Activated T-helper 1 cell treated with anti-CD3 and anti-CD28 coated beads, Interleukin-12 subunit alpha, Interleukin-12 subunit beta, Interleukin-2, Interleukin-4 antibody, amounts not matched to agents 30 ng/mL and 10 ng/mL and 1 ng/mL, durations not matched to agents 14 hours and 24 hours and 36 hours (primary cell): ENCODE measurements around the gene CFAP97D2. TPM values are rescaled to one million over a fixed set of nuclear protein-coding genes. Genes with fewer than 3 reads are reported as not detected.

Experiments used
- DNase-seq: peaks from one replicate; pipeline ENCODE4 v3.0.0; 2021; ENCODE audit warnings: low spot score
- H3K27ac Mint-ChIP-seq: one replicate; pipeline ENCODE4 v1.8.0; 2021; ENCODE audit warnings: mild to moderate bottlenecking, mixed read lengths
- H3K27me3 Mint-ChIP-seq: one replicate; pipeline ENCODE4 v1.8.0; 2022; ENCODE audit warnings: mild to moderate bottlenecking, moderate library complexity, mixed read lengths; ENCODE audit not compliant: insufficient read depth
- H3K36me3 Mint-ChIP-seq: one replicate; pipeline ENCODE4 v1.8.0; 2021; ENCODE audit warnings: low read depth, mixed read lengths
- H3K4me1 Mint-ChIP-seq: one replicate; pipeline ENCODE4 v1.8.0; 2021; ENCODE audit warnings: low read depth, mixed read lengths
- H3K4me3 Mint-ChIP-seq: one replicate; pipeline ENCODE4 v1.8.0; 2021; ENCODE audit warnings: mild to moderate bottlenecking, moderate library complexity, mixed read lengths
- H3K9me3 Mint-ChIP-seq: one replicate; pipeline ENCODE4 v1.8.0; 2021; ENCODE audit warnings: mixed read lengths
- intact Hi-C: fragments of 100-400 bp; cut with micrococcal nuclease; formaldehyde crosslinking; loops from one replicate; pipeline ENCODE4 v1.15.1; 2024
- total RNA-seq: library from RNA; stranded (reverse); gene quantifications from 2 replicates; pipeline ENCODE4 v1.2.3, GENCODE V29; 2022

Gene CFAP97D2
- total RNA-seq, 1 donor from 2014 or later = not detected

GRCh38 chr13:114228176-114228575, 49.1 kb downstream of the CFAP97D2 start:
- H3K27ac Mint-ChIP-seq = no peak overlapping the region
- H3K36me3 Mint-ChIP-seq = no peaks in the 10 kb centered on the region
- H3K9me3 Mint-ChIP-seq = no peaks in the 10 kb centered on the region
- no peak for DNase-seq
- H3K27me3 Mint-ChIP-seq = peaks cover 13% of the 10 kb centered on the region
- H3K4me3 Mint-ChIP-seq = no peak overlapping the region
- intact Hi-C loops = loop anchor here (5.0 kb wide), 2 partner anchors 181 to 366 kb away; partner anchors contain the start of gene GAS6
- peaks cover 31% of the 10 kb centered on the region for H3K4me1 Mint-ChIP-seq

GRCh38 chr13:114229506-114229905, 50.4 kb downstream of the CFAP97D2 start:
- H3K9me3 Mint-ChIP-seq = peaks cover 3% of the 10 kb centered on the region
- peaks cover 30% of the 10 kb centered on the region for H3K4me1 Mint-ChIP-seq
- intact Hi-C loops = loop anchor here (5.0 kb wide), 2 partner anchors 182 to 367 kb away; partner anchors contain the start of gene GAS6
- H3K27me3 Mint-ChIP-seq = peaks cover 13% of the 10 kb centered on the region
- no peak for DNase-seq
- no peaks in the 10 kb centered on the region for H3K36me3 Mint-ChIP-seq
- no peak overlapping the region for H3K27ac Mint-ChIP-seq
- H3K4me3 Mint-ChIP-seq = no peak overlapping the region

- Mint-ChIP-seq H3K36me3 (no peaks in the 10 kb centered on the region), H3K27ac (no peak overlapping the region), H3K4me3 (no peak overlapping the region), H3K9me3 (peaks cover 3% of the 10 kb centered on the region), H3K4me1 (peaks cover 25% of the 10 kb centered on the region), H3K27me3 (peaks cover 13% of the 10 kb centered on the region)
- intact Hi-C loops = no loop called here
- DNase-seq = no peak
Measured at GRCh38 chr13:114230117-114230516, 51.1 kb downstream of the CFAP97D2 start.

GRCh38 chr13:114230575-114230974, 51.5 kb downstream of the CFAP97D2 start:
- DNase-seq = no peak
- peak overlapping the region; percentile 41 for H3K27ac Mint-ChIP-seq
- no peak overlapping the region for H3K4me3 Mint-ChIP-seq

GRCh38 chr13:114231886-114232285, 52.8 kb downstream of the CFAP97D2 start:
- no peak overlapping the region for H3K27ac Mint-ChIP-seq
- H3K4me3 Mint-ChIP-seq = no peak overlapping the region
- peaks cover 13% of the 10 kb centered on the region for H3K27me3 Mint-ChIP-seq
- intact Hi-C loops = no loop called here
- H3K36me3 Mint-ChIP-seq = peaks cover 5% of the 10 kb centered on the region
- peaks cover 3% of the 10 kb centered on the region for H3K9me3 Mint-ChIP-seq
- peaks cover 23% of the 10 kb centered on the region for H3K4me1 Mint-ChIP-seq
- DNase-seq = no peak

More at GRCh38 chr13:114230575-114230974, 51.5 kb downstream of the CFAP97D2 start:
- Mint-ChIP-seq H3K4me1 (peaks cover 27% of the 10 kb centered on the region), H3K36me3 (peaks cover 3% of the 10 kb centered on the region), H3K9me3 (peaks cover 3% of the 10 kb centered on the region), H3K27me3 (peaks cover 13% of the 10 kb centered on the region)
- intact Hi-C loops = no loop called here

GRCh38 chr13:114234266-114234644, 55.2 kb downstream of the CFAP97D2 start:
- intact Hi-C loops = loop anchor here (1.0 to 2.0 kb wide), 4 partner anchors 80 to 417 kb away; partner anchors contain the start of gene CHAMP1
- H3K4me3 Mint-ChIP-seq = peak overlapping the region; percentile 88
- H3K27ac Mint-ChIP-seq = peak overlapping the region; percentile 81
- peaks cover 16% of the 10 kb centered on the region for H3K36me3 Mint-ChIP-seq
- H3K4me1 Mint-ChIP-seq = peaks cover 22% of the 10 kb centered on the region
- no peak for DNase-seq
- peaks cover 3% of the 10 kb centered on the region for H3K9me3 Mint-ChIP-seq
- H3K27me3 Mint-ChIP-seq = peaks cover 8% of the 10 kb centered on the region

GRCh38 chr13:114234645-114235421, 55.8 kb downstream of the CFAP97D2 start, which contains the start of gene CDC16:
CDC16 (plus strand) TSS chr13:114234897; CDS start chr13:114235085, 188 bp downstream.
- Mint-ChIP-seq H3K4me1 (peaks cover 22% of the 10 kb centered on the region), H3K27me3 (peaks cover 8% of the 10 kb centered on the region), H3K9me3 (peaks cover 3% of the 10 kb centered on the region), H3K4me3 (peak within 1 kb of the TSS; percentile 88), H3K27ac (peak within 1 kb of the TSS; percentile 81), H3K36me3 (peaks cover 18% of the 10 kb centered on the region)
- DNase-seq = peak; percentile 80
- intact Hi-C loops = loop anchor here (1.0 to 2.0 kb wide), 5 partner anchors 46 to 418 kb away; partner anchors contain the start of genes CHAMP1 and UPF3A

- peak overlapping the region; percentile 72 for H3K27ac Mint-ChIP-seq
- peaks cover 3% of the 10 kb centered on the region for H3K9me3 Mint-ChIP-seq
- intact Hi-C loops = loop anchor here (1.0 to 2.0 kb wide), 4 partner anchors 46 to 419 kb away; partner anchors contain the start of gene UPF3A
- peaks cover 2% of the 10 kb centered on the region for H3K27me3 Mint-ChIP-seq
- no peak for DNase-seq
- peaks cover 20% of the 10 kb centered on the region for H3K36me3 Mint-ChIP-seq
- H3K4me1 Mint-ChIP-seq = peaks cover 22% of the 10 kb centered on the region
- peak overlapping the region; percentile 88 for H3K4me3 Mint-ChIP-seq
Measured at GRCh38 chr13:114235697-114236096, 56.6 kb downstream of the CFAP97D2 start.

GRCh38 chr13:114236227-114236626, 57.2 kb downstream of the CFAP97D2 start:
- DNase-seq = no peak
- H3K27ac Mint-ChIP-seq = no peak overlapping the region
- peaks cover 22% of the 10 kb centered on the region for H3K4me1 Mint-ChIP-seq
- peaks cover 24% of the 10 kb centered on the region for H3K36me3 Mint-ChIP-seq
- H3K9me3 Mint-ChIP-seq = peaks cover 3% of the 10 kb centered on the region
- no peaks in the 10 kb centered on the region for H3K27me3 Mint-ChIP-seq
- intact Hi-C loops = no loop called here
- peak overlapping the region; percentile 88 for H3K4me3 Mint-ChIP-seq

- H3K9me3 Mint-ChIP-seq = peaks cover 3% of the 10 kb centered on the region
- peak overlapping the region; percentile 13 for H3K27ac Mint-ChIP-seq
- peaks cover 22% of the 10 kb centered on the region for H3K4me1 Mint-ChIP-seq
- no peak for DNase-seq
- peaks cover 35% of the 10 kb centered on the region for H3K36me3 Mint-ChIP-seq
- peak overlapping the region; percentile 4 for H3K4me3 Mint-ChIP-seq
- intact Hi-C loops = no loop called here
- no peaks in the 10 kb centered on the region for H3K27me3 Mint-ChIP-seq
Measured at GRCh38 chr13:114237415-114238112, 58.5 kb downstream of the CFAP97D2 start.

- intact Hi-C loops = no loop called here
- Mint-ChIP-seq H3K27me3 (no peaks in the 10 kb centered on the region), H3K36me3 (peaks cover 58% of the 10 kb centered on the region), H3K4me1 (peaks cover 6% of the 10 kb centered on the region), H3K9me3 (no peaks in the 10 kb centered on the region), H3K27ac (no peak overlapping the region), H3K4me3 (no peak overlapping the region)
- no peak for DNase-seq
Measured at GRCh38 chr13:114241918-114242317, 62.9 kb downstream of the CFAP97D2 start.

GRCh38 chr13:114243971-114244370, 64.9 kb downstream of the CFAP97D2 start:
- Mint-ChIP-seq H3K4me1 (no peaks in the 10 kb centered on the region), H3K36me3 (peaks cover 59% of the 10 kb centered on the region), H3K9me3 (no peaks in the 10 kb centered on the region), H3K4me3 (no peak overlapping the region), H3K27ac (no peak overlapping the region), H3K27me3 (no peaks in the 10 kb centered on the region)
- intact Hi-C loops = no loop called here
- no peak for DNase-seq

GRCh38 chr13:114244637-114245036, 65.6 kb downstream of the CFAP97D2 start:
- intact Hi-C loops = no loop called here
- Mint-ChIP-seq H3K4me3 (no peak overlapping the region), H3K27ac (no peak overlapping the region)

More at GRCh38 chr13:114244637-114245036, 65.6 kb downstream of the CFAP97D2 start:
- H3K36me3 Mint-ChIP-seq = peaks cover 56% of the 10 kb centered on the region
- DNase-seq = no peak
- H3K27me3 Mint-ChIP-seq = no peaks in the 10 kb centered on the region
- no peaks in the 10 kb centered on the region for H3K9me3 Mint-ChIP-seq
- H3K4me1 Mint-ChIP-seq = no peaks in the 10 kb centered on the region
